DND-41 (cell line): ENCODE measurements around the gene MSI2.

Experiments used
- ATAC-seq: fragments of 200-7000 bp; cut with Tn5 transposase; 3 replicates; pipeline ENCODE4 v1.9.1; 2021; ENCODE audit warnings: low read depth; ENCODE audit not compliant: insufficient read depth
- DNase-seq: peaks from one replicate; pipeline ENCODE4 v3.0.0-alpha.2; 2020
- H2AFZ ChIP-seq: 2 replicates; pipeline ENCODE4 v1.6.0; 2012; ENCODE audit warnings: low read depth, low read length
- H3K27ac ChIP-seq: 2 replicates; pipeline ENCODE4 v1.5.1; 2012; ENCODE audit warnings: low read length, inconsistent platforms
- H3K27me3 ChIP-seq: fragments of 200-600 bp; sonication (generic); 2 replicates; pipeline ENCODE4 v1.6.0; 2012; ENCODE audit warnings: low read length, mild to moderate bottlenecking, inconsistent platforms; ENCODE audit not compliant: insufficient read depth, poor library complexity
- H3K36me3 ChIP-seq: 2 replicates; pipeline ENCODE4 v1.5.1; 2012; ENCODE audit warnings: low read length, inconsistent platforms; ENCODE audit not compliant: insufficient read depth
- H3K4me1 ChIP-seq: 2 replicates; pipeline ENCODE4 v1.5.1; 2012; ENCODE audit warnings: mild to moderate bottlenecking, low read length; ENCODE audit not compliant: insufficient read depth
- H3K4me2 ChIP-seq: 2 replicates; pipeline ENCODE4 v1.6.0; 2012; ENCODE audit warnings: mild to moderate bottlenecking, moderate library complexity, low read length, inconsistent platforms; ENCODE audit not compliant: insufficient read depth
- H3K4me3 ChIP-seq, 2 experiments: fragments of 200-600 bp in 1 of 2; shearing (Covaris generic) in 1 of 2; 2 replicates each; pipeline ENCODE4 v1.5.1; 2012 to 2016; ENCODE audit warnings: inconsistent platforms in 2 of 2, low read length in 2 of 2, mild to moderate bottlenecking in 2 of 2, low read depth in 1 of 2, moderate library complexity in 1 of 2
- H3K79me2 ChIP-seq: 2 replicates; pipeline ENCODE4 v1.6.0; 2012; ENCODE audit warnings: low read length, inconsistent platforms; ENCODE audit not compliant: insufficient read depth
- H3K9ac ChIP-seq: 2 replicates; pipeline ENCODE4 v1.6.0; 2012; ENCODE audit warnings: low read depth, mild to moderate bottlenecking, inconsistent platforms, low read length, moderate library complexity
- H3K9me3 ChIP-seq: 2 replicates; pipeline ENCODE4 v1.5.1; 2012; ENCODE audit warnings: low read length, moderate library complexity, mild to moderate bottlenecking, inconsistent platforms; ENCODE audit not compliant: insufficient read depth, severe bottlenecking
- H4K20me1 ChIP-seq: 2 replicates; pipeline ENCODE4 v1.6.0; 2012; ENCODE audit warnings: low read length; ENCODE audit not compliant: insufficient read depth
- EZH2 ChIP-seq: IDR thresholded peaks from 3 replicates; pipeline ENCODE4 v1.6.1; 2012; ENCODE audit warnings: borderline replicate concordance, low read depth, mild to moderate bottlenecking, moderate library complexity, low read length, inconsistent platforms; ENCODE audit not compliant: severe bottlenecking
- TF ChIP-seq, protein P1 (sequence below): IDR thresholded peaks from 2 replicates; pipeline ENCODE4 v1.5.1; 2012; ENCODE audit warnings: borderline replicate concordance, low read length, moderate library complexity, mild to moderate bottlenecking; ENCODE audit not compliant: poor library complexity, severe bottlenecking; ENCODE audit errors: extremely low read depth

The MSI2 gene

DNA sequence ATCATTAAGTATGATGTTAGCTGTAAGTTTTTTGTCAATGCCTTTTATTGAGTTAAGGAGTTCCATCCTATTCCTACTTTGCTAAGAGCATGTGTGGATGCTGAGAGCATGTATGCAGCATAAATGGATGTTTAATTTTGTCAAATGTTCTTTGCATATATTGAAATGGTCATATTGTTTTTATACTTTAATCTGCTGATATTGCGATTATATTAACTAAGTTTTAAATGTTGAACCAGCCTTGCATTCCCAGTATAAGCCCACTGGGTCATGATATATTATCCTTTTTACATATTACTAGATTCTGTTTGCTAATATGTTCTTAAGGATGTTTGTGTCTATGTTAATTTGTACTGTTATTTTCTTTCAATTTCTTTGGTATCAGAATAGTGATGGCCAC lies 435.6 kb downstream of the MSI2 start:
- ATAC-seq (no peak), DNase-seq (no peak)
- Histone ChIP-seq H3K27ac (no peak overlapping the region), H3K4me1 (peaks cover 11% of the 10 kb centered on the region), H3K36me3 (no peaks in the 10 kb centered on the region; the same call in 1 of the 2 replicates), H3K4me2 (no peak overlapping the region), H3K9ac (no peak overlapping the region), H4K20me1 (no peaks in the 10 kb centered on the region), H2AFZ (no peak overlapping the region), H3K9me3 (peaks cover 7% of the 10 kb centered on the region), H3K4me3 (no peak overlapping the region), H3K79me2 (no peaks in the 10 kb centered on the region), H3K27me3 (no peaks in the 10 kb centered on the region)
- TF ChIP-seq, protein P1, sequence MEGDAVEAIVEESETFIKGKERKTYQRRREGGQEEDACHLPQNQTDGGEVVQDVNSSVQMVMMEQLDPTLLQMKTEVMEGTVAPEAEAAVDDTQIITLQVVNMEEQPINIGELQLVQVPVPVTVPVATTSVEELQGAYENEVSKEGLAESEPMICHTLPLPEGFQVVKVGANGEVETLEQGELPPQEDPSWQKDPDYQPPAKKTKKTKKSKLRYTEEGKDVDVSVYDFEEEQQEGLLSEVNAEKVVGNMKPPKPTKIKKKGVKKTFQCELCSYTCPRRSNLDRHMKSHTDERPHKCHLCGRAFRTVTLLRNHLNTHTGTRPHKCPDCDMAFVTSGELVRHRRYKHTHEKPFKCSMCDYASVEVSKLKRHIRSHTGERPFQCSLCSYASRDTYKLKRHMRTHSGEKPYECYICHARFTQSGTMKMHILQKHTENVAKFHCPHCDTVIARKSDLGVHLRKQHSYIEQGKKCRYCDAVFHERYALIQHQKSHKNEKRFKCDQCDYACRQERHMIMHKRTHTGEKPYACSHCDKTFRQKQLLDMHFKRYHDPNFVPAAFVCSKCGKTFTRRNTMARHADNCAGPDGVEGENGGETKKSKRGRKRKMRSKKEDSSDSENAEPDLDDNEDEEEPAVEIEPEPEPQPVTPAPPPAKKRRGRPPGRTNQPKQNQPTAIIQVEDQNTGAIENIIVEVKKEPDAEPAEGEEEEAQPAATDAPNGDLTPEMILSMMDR, result no peak

DNA sequence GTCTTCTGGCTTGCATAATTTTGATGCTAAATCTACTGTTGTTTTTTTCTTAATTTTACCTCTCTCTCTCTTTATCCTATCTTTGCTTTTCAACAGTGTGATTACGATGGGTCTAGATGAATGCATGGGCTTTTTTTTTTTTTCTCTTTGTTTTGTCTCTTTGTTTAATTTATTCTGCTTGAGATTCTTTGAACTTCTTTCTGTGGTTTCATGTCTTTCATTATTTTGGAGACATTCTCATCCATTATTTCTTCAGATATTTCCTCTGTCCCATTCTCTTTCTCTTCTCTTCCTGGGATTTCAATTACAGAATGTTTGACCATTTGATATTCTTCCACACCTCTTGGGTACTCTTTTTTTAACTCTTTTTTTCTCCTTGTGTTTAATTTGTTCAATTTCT lies 436.4 kb downstream of the MSI2 start:
- peaks cover 7% of the 10 kb centered on the region for H3K9me3 ChIP-seq
- ATAC-seq, result no peak
- H3K4me1 ChIP-seq, result peaks cover 11% of the 10 kb centered on the region
- H3K79me2 ChIP-seq, result no peaks in the 10 kb centered on the region
- no peaks in the 10 kb centered on the region for H4K20me1 ChIP-seq
- H3K36me3 ChIP-seq, result no peaks in the 10 kb centered on the region; the same call in 1 of the 2 replicates
- DNase-seq, result no peak
- no peaks in the 10 kb centered on the region for H3K27me3 ChIP-seq
- no peak overlapping the region for H3K9ac ChIP-seq
- no peak for TF ChIP-seq EZH2
- TF ChIP-seq, protein P1, result no peak
- H3K27ac ChIP-seq, result no peak overlapping the region
- no peak overlapping the region for H3K4me3 ChIP-seq
- no peak overlapping the region for H3K4me2 ChIP-seq
- no peak overlapping the region for H2AFZ ChIP-seq

DNA sequence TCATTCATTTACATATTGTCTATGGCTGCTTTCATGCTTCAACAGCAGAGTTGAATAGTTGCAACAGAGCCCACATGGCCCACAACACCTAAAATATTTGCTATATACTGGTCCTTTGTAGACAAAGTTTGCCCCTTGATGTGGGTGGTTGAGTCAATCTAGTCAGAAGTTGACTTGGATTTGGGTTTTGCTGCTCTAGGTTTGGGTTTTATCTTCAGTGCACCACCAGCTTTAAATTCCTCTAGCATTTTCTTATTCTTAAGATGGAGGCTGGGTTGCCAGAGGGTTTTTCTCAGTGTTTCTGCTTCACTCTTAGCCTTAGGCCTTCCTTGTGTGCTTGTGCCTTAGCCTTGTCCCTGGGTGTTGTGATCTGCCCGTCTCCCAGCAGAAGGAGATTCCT lies 437.7 kb downstream of the MSI2 start:
- no peaks in the 10 kb centered on the region for H4K20me1 ChIP-seq
- TF ChIP-seq, protein P1, result no peak
- no peak for TF ChIP-seq EZH2
- H3K27ac ChIP-seq, result no peak overlapping the region
- no peaks in the 10 kb centered on the region for H3K27me3 ChIP-seq
- peaks cover 11% of the 10 kb centered on the region for H3K4me1 ChIP-seq
- ATAC-seq, result no peak
- no peak overlapping the region for H2AFZ ChIP-seq
- no peak overlapping the region for H3K4me2 ChIP-seq
- no peaks in the 10 kb centered on the region; the same call in 1 of the 2 replicates for H3K36me3 ChIP-seq
- H3K9ac ChIP-seq, result no peak overlapping the region
- H3K9me3 ChIP-seq, result peaks cover 7% of the 10 kb centered on the region
- no peaks in the 10 kb centered on the region for H3K79me2 ChIP-seq
- no peak overlapping the region for H3K4me3 ChIP-seq
- no peak for DNase-seq

DNA sequence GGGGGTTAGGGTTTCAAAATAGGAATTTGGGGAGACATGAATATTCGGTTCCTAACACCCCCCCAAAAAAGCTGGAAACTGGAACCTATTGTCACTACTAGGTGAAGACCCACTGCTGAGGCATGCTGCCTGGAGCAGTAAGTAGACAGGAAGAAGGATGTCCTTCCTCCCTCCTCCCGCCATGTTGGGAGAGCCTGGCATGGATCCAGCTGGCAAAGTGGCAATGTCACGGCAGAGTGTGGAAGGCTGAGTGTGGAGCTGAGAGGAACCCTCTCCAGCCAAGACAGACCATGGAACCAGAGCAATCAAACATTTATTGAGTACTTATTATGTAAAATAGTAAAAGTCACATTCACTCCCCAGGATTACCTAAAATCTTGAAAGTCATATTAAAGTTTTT lies 439.7 kb downstream of the MSI2 start:
- Histone ChIP-seq H3K27ac (no peak overlapping the region), H3K36me3 (no peaks in the 10 kb centered on the region; the same call in 1 of the 2 replicates), H4K20me1 (no peaks in the 10 kb centered on the region), H3K9ac (no peak overlapping the region), H2AFZ (no peak overlapping the region), H3K4me3 (no peak overlapping the region), H3K4me2 (no peak overlapping the region), H3K27me3 (no peaks in the 10 kb centered on the region), H3K4me1 (peaks cover 11% of the 10 kb centered on the region), H3K79me2 (no peaks in the 10 kb centered on the region), H3K9me3 (peaks cover 7% of the 10 kb centered on the region)
- TF ChIP-seq, protein P1, result no peak
- TF ChIP-seq EZH2, result no peak
- ATAC-seq, result no peak
- no peak for DNase-seq
